Posterior cingulate gyrus (tissue), 11 donors: ENCODE data around the gene FBXO42.
A peak's percentile ranks its signal among the peaks of the same experiment; 100 is the strongest.
"Not testable (repeated sequence)": the region's sequence is repeated elsewhere in the genome, so short reads cannot be mapped to it uniquely, and the experiment has no call there.

Experiments used
- DNase-seq, 10 donors: peaks; one replicate each; pipeline versions ENCODE4 v3.0.0 to v3.0.0-alpha.2; 2020 to 2021; ENCODE audit warnings: mixed read lengths in 3 of 10
- intact Hi-C: fragments of 100-400 bp; cut with DNase I; formaldehyde crosslinking; loops from one replicate; pipeline ENCODE4 v1.15.1; 2023

Gene FBXO42

DNA sequence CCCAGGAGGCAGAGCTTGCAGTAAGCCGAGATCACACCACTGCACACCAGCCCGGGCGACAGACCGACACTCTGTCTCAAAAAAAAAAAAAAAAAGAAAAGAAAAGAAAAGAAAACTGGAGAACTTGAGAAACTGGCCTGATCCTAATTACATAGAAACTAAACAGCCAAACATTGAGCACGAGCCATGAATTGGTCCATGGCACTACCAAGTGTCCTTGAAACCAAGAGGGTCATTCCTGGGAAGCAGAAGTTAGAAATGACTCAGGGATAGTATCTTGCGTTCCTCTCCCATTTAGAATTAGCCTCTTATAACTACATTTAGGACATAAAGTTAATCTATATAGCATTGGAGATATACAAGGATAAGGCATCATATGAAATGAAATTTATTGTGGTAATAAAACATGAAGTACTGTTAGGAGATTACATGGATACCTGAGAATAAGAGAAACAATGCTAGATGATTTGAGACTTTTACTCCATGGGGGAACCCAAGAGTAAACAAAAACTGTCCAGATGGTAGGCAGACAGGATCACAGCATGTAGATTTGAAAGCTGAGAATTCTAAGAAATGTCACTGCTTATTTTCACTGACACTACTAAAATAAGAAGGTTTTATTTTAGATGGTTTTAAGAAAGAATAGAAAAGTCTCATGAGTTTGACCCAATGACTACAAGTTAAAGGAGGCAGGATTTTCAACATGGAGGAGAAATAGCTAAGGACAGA is 75.8 kb downstream of the FBXO42 start:
- no peak for DNase-seq
- intact Hi-C loops = no loop called here

DNA sequence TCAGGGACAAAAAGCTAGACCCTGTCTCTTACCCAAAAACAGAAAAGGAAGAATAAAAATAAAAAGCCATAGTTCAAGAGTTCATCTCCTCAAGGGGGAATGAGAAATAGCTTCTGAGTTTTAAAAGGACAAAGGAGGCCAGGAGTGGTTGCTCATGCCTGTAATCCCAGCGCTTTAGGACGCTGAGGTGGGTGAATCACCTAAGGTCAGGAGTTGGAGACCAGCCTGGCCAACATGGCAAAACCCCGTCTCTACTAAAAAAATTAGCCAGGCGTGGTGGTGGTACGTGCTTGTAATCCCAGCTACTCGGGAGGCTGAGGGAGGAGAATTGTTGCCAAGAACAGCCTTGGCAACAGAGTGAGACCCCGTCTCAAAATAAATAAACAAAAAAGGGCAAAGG is 76.7 kb downstream of the FBXO42 start:
- DNase-seq = no peak
- intact Hi-C loops = no loop called here

DNA sequence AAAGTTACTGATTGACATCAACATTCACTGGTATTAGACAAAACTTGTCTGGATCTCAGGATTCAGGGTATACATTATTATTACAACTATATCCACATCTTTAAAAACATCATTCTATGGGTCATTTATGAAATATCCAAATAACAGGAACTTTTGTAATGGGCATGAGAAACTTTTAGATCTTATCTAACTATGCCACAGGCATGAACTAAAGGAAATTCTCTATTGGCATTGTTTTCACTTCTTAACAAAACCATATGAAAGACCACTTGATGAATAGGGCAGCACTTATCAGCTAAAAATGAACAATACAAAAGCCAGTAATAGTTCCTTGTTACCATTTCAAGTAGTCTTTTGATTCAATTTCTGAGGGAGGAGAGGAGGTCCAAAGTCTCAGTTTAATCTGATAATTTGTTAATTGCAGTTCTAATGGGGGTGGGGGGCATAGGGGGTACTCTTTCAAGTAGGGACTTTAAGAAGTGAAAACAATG is 84.5 kb downstream of the FBXO42 start:
- no peak for DNase-seq
- intact Hi-C loops = no loop called here

DNA sequence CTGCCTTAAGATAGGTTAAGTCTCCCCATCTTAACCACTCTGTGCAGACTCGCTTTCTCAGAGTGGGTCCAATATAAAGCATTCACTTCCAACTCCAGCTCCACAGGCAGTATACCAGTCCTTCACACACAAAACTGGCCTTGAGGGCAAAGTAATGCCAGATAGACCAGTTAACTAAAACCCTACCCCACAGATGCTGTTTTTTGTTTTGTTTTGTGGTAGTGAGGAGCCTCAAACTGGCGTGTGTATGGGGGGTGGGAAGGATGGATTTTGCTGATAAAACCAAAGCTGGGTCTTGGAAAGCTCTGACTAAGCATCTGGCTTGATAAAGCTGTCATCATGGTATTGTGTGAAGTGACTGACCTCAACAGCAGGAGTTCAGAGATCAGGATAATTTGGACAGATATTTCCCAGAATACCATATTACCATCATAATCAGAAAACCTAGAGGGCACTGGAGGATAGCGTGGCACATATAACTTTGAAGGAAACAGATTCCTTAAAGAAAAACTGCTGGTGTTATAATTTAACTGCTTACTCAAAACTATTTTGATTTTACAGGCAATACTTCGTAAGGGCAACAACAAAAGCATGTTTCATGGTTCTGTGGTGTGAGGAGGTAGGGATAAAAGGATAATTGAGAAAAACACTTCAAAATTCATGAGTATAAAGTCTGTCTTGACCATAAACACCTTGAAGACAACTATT is 85.7 kb downstream of the FBXO42 start:
- intact Hi-C loops = no loop called here
- no peak for DNase-seq

DNA sequence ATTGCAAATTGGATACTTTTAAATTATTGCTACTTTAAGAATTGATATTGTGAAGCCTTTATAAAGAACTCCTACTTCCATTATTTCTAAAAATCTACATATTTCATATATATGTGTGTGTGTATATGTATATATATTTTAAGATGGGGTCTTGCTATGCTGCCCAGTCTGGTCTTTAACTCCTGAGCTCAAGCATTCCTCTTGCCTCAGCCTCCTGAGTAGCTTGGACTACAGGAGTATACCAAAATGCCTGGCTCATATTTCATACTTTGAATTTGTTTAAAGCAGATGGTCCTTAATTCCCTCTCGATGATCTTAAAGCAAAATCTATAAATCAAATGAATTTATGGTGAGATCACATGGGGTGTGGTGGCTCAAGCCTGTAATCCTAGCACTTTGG is 90.2 kb downstream of the FBXO42 start:
- DNase-seq = no peak
- intact Hi-C loops = no loop called here

DNA sequence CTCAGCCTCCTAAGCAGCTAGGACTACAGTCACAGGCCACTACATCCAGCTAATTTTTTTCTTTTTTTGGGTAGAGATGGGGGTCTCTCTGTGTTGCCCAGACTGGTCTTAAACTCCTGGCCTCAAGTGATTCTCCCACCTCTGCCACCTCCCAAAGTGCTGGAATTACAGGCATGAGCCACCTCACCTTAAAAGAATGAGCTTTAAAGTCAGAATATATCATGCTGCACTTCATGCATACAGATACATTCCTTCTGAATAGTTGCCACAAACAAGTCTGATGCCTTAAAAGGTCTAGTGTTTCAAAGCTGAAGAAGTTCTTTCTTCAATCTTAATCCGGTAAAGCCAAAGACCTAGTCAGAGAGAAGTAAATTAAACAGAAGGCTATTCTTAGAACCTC is 91.5 kb downstream of the FBXO42 start:
- no peak for DNase-seq

DNA sequence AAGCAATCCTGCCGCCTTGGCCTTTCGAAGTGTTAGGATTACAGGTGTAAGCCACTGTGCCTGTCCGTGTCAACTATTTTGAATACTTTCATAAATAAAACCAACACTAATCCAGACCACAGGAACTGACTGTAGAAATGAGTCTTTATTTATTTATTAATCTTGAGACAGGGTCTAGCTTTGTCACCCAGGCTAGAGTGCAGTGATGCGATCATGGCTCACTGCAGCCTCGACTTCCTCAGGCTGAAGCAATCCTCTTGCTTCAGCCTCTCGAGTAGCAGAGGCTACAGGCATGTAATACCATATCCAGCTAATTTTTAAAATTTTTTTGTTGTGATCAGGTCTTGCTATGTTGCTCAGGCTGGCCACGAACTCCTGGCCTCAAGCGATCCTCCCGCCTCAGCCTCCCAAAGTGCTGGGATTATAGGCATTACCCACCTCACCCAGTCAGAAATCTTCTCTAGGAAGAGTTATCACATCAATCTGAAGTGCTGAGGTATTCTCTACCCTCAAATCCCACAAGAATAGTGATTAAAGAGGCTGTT is 93.6 kb downstream of the FBXO42 start:
- DNase-seq = no peak
- intact Hi-C loops = no loop called here

More for the DNA sequence above, 91.5 kb downstream of the FBXO42 start:
- intact Hi-C loops = no loop called here

DNA sequence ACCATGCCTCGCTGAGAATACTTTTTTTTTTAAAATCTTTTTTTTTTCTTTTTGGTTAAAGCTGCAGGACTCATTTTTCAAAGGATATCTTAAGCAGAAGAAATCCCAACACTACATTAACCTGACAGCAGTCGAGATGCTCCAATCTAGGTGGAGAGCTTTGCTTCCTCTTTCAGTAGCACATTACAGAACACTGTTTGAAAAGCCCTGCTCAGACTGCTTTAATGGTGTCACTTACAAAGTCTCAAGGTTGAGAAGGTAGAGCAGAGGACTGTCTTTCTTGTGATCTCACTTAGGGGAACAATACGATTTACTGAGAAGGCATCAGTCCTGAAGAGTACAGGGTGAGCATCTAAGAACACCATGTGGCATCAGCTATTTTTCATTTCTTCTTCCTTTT is 94.3 kb downstream of the FBXO42 start:
- intact Hi-C loops = no loop called here
- no peak for DNase-seq

DNA sequence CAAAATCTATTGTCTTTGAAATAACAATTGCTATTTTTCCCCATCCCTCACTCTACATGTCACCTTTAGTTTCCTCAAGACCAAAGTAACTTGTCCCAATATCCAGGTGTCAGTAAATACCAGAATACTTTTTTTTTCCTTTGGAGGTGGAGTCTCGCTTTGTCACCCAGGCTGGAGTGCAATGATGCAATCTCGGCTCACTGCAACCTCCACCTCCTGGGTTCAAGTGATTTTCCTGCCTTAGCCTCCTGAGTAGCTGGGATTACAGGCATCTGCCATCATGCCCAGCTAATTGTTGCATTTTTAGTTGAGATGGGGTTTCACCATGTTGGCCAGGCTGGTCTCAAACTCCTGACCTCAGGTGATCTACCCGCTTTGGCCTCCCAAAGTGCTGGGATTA is 94.7 kb downstream of the FBXO42 start:
- DNase-seq, intact Hi-C loops: not testable (repeated sequence)

DNA sequence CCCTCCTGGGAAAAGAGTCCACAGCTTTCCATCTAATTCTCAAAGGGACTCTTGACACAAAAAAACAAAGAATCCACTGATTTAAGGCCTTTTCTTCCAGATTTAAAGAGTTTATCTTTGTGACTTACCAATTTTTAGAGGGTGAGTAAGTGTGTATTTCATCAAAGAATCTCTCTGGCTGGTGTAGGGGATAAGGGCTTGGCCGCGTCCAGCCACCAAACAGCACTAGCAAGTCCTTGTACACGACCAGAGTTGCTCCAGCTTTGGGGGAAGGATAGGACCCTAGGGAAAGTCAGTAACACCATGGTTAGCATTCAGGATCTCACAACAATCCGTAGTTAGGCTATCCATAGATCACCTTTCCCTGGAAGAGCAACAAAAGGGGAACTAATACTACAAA is 95.8 kb downstream of the FBXO42 start:
- intact Hi-C loops = no loop called here
- DNase-seq = no peak

DNA sequence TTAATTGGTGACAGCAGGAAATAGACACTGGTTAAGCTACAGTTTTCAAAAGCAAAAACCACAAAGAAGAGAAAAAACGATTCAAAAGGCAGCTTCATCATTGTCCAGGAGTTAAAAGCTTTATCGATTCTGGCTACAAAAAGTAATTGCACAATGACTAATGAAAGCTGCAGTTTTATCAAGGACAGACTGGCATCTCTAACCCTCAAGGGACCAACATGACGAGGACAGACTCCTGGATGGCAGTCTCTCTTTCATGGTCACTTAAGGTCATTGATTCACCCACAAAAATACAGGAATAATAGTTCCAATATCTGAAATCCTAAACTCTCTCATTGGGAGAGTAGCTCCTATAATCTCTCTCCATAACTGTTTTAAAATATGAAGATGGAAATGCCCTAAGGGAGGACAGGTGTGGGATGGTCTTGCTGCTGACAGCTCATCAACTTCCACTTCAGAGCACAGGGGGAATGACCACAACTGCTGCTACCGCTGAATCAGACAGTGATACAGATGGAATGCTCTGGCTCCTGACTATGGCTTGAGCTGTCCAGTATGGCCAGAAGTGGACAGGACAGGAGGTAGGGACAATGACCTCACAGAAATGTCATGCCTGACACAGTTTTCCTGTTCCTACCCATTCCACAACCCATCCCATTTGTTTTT is 97.9 kb downstream of the FBXO42 start:
- intact Hi-C loops = no loop called here
- no peak for DNase-seq

DNA sequence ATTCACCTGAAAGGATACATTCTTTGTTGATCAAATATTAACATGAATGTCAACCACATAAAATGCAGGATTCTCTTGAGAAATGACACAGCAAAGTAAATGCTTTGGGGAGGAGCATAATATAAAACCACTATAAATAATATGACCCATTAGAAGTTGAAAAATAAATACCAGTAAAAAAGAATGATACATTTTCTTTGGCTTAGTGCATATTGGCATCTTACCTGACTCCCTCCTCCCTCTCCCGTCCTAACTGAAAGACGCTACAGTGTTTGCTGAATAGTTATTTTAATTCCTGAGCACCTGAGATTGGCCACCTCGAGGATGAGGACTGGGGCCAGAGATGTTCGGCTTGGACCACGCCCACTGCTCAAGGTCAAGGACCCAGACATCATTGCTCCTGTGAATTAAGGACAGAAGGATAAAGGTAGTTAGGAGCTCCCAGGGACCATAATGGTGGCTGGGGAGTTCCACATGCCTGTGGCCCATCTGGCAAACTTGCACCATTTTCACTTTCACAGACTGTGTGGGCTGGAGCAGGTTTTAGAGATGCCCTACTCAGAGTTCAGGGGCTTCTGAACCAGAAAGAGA is 98.9 kb downstream of the FBXO42 start:
- intact Hi-C loops = no loop called here
- DNase-seq = no peak

DNA sequence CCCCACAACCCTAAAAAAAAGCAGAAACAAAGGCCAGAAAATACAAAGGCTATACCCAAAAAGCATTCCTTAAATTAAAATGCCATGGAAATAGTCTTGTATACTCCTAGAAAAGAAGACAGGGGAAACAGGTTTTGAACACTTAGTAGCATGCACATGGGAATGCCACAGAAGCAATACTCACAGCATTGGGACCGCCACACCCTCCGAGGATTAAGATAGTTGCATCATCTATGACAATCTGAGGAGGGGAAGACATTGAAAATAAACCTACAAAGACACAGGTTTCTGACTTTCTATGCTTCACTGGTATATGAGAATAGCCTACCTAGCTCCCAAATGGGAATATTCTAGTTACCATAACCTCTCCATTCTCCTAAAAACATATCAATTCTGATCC is 99.4 kb downstream of the FBXO42 start:
- intact Hi-C loops = no loop called here
- DNase-seq = no peak

DNA sequence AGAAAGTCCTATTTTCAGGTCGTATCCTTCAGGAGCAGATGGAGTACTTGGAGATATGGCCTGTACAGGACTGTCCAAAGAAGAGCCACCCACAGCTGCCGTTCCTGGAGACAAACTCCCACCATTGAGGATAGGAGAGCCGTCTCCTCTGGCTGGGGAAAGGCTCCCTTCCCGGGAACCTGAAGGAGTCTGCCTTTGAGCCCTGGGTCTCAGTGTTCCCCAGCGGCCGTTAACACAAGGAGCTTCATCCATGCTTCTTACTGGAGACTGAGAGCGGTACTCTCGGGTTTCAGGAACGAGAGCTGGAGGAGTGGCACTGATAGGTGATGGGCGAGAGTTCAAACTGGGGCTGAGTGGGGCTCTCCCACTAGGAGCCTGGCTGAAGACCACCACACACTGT is 100.9 kb downstream of the FBXO42 start:
- intact Hi-C loops = no loop called here
- DNase-seq = no peak

DNA sequence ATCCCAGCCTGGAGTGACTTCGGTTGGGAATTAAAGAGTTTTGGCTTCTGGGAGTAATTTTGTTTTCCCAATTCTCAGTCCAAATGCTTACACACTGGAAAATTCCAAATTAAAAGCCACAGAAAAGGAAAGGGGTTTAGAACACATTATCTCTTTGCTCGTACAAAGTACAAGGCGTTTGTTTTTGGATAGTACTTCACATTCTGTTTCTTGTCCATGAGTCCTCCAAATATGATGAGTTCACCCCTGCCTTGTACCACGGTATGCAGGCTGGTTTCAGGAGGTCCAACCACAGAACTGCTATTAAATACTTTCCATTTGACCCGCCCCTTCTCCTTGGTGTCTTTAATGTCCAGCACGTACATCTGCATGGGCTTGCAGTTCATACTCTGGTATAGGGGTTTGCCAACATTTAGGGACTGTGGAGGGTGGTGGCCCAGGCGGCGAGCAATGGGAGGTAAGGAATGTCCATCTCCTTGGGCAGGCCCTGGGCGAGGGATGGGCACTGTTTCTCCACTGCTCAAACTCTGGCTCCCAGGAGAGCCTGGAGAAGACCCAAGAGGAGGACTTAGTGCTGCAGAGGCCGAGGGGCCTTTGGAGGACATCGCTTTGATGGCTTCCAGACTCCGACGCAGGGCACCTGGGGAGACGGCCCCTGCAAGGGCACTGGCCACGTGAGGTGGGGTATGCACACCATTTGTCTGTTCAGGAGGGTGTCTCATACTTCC is 101.6 kb downstream of the FBXO42 start:
- intact Hi-C loops = no loop called here
- DNase-seq = no peak

DNA sequence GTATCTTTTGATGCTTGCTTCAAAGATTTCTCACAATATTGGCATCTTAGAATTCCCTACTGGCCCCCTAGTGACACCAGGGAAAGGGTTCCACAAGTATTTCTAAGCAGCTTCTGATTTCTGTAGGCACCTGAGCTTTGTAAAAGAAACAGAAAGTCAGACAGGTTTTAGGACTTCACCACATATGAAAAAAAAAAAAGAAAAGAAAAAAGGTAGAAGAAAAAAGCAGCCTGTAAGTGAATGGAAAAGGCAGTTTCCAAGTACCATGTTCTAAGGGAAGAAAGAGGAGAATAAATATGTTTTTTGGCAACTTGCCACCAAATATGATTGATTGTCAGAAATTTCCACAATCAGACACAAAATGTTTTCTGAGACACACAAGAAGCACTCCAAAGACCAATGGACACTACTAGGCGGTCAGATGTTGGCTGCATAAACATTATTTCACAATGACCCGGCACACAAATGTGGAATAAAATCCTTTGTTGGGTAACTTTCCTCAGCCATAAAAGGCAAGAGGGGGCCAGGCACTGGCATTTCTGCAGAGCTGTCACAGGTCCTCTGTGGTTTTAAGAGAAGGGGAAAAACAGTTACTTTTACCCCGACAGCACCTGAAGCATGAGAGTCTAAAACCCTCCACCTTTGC is 102.6 kb downstream of the FBXO42 start:
- DNase-seq = no peak
- intact Hi-C loops = loop anchor here (10.0 kb wide), 1 partner anchor 115 kb away; the partner anchor contains the start of gene SZRD1

DNA sequence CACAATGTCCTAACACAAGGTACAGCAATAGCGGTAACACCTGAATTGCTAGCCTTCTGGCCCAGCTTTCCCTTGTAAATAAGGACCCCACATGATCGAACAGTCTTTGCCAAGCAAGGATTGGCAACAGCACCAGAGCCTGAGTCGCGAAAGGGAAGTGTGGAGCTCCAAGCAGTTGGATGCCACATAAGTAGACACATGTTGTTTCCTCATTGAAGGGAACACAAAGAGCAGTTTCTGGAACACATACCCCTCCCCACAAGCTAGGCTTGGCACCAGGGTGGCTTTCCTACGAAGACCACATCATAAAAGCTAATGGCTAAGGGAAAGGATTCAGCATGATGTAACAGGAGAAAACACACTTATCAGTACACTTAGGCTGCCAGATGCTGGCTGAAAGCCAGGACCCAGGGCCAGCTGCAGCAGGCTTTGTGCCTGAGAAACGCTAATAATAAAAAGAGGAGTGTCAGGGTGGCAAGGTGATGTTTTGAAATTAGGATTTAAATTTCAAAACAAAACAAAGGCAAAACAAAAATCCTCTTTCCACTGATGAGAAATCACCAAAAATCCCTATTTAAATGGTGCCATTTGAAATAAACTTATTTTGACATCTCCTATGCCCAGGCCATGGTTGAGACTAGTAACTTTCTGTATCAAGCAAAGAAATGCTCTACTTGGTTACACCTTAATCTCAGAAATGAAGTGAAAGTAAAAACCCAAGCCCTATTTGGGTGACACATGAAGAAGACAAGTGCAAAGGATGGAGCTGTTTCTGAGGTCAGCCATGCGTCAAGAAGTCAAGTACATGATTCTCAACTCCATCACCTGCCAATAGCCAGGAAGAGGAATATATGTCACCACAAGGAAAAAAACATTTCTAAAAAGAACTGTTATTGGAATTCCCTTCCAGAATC is 103.4 kb downstream of the FBXO42 start:
- intact Hi-C loops = loop anchor here (10.0 kb wide), 1 partner anchor 116 kb away; the partner anchor contains the start of gene SZRD1
- DNase-seq = peak; percentile 42 to 95 (median 71)

DNA sequence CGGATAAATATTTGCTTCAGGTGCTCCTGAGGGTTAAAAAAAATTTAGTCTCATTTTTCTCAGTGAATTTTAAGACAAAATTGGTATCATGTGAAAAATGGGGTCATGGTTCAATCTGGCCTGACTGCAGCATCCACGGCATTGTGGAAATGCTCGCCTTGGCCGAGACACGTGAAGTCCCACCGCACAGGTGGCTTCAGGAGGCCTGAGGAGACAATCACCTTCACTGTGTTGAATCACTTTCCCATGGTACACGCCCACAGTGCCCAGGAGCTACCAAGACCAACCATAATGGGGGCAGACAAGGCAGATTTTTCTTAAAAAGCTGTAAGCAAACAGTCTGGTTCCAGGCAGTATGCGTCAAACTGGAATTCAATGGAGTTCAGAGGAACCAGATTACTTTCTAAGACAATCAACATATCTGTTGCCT is 104.3 kb downstream of the FBXO42 start:
- DNase-seq = peak in 1 of 10 donors; percentile 39
- intact Hi-C loops = loop anchor here (10.0 kb wide), 1 partner anchor 117 kb away; the partner anchor contains the start of gene SZRD1
